ENCODE measurements around the gene TGFBR2. TPM values are rescaled to one million over a fixed set of nuclear protein-coding genes. Genes with fewer than 3 reads are reported as not detected.
A peak's percentile ranks its signal among the peaks of the same experiment; 100 is the strongest.

The TGFBR2 gene
- total RNA-seq, 1 experiment from 2014 or later = 45.9 TPM

DNA sequence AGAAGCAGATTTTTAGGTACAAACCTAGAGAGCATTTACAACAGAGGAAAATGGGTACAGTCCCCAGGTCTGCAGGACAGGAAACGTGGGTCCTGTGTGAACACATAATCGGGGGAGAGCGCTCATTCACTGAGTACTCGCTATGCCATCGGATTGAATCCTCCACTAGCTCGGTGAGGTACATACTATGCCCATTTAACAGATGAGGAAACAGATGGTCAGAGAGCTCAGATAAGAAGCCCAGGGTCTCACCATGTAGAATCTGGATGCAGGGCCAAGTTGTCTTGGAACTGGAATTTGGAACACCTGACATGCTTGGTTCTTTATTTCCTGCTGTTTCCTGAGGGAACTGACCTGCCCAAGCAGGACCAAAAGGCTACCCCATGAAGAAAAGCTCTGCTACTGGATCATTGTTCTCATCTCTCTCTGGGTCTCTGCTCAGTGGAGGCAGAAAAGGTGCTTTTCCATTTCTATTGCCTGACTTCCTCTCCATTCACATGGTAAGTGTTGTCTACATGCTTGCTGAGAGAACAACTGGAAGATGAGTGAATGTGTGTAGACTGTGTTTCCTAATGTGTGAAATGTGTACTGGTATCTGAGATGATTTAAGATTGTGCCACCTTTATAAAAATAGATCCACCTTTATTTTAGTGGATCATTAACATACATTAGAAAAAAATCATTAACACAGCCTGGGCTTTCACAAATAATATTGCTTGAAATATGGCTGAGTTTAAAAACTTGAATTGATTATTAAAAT, 89.1 kb downstream of the TGFBR2 start:
- DNase-seq (ENCODE audit: low read depth, low spot score) (no peak), ATAC-seq (no peak)
- peak overlapping the region; percentile 44; the same call in 1 of the 2 replicates for H3K27ac ChIP-seq (ENCODE audit: low read length)
- H3K36me3 ChIP-seq (ENCODE audit: control insufficient read depth, insufficient read depth, low read length) = peaks cover 8% of the 10 kb centered on the region; the same call in 1 of the 2 replicates
- CTCF ChIA-PET = no interaction called here
- TF ChIP-seq REST (IDR thresholded peaks at IDR 0.05; ENCODE audit: insufficient read depth in 1 of 2, low read depth in 2 of 2, low read length in 1 of 2) (no peak), CTCF (IDR thresholded peaks at IDR 0.05) (no peak), TCF7L2 (IDR thresholded peaks at IDR 0.05; ENCODE audit: low read depth, low read length) (no peak), SIN3A (IDR thresholded peaks at IDR 0.05; ENCODE audit: borderline replicate concordance, insufficient read depth, low read depth, low read length) (no peak), POLR2AphosphoS5 (IDR thresholded peaks at IDR 0.05; ENCODE audit: low read depth, low read length) (no peak)
- POLR2A ChIA-PET = no interaction called here
- intact Hi-C loops (cut with micrococcal nuclease; ENCODE audit: unreplicated experiment) = loop anchor here (10.0 kb wide), 1 partner anchor 581 kb away; no protein-coding TSS in a partner anchor
- in situ Hi-C loops (cut with HindIII; ENCODE audit: low pct_unique_long_range_greater_than_20kb, low sequenced_read_pairs) = no loop called here
- H3K9me3 ChIP-seq (ENCODE audit: control insufficient read depth, insufficient read depth, low read depth, low read length) = no peaks in the 10 kb centered on the region
- H3K27me3 ChIP-seq (ENCODE audit: control insufficient read depth, insufficient read depth, low read length) = no peaks in the 10 kb centered on the region
- peaks cover 14% of the 10 kb centered on the region; the same call in 1 of the 2 replicates for H3K4me1 ChIP-seq (ENCODE audit: control insufficient read depth, insufficient read depth, low read length)
- no TSS peak for BruUV-seq (replicated peaks)
- no peak overlapping the region for H3K4me3 ChIP-seq (ENCODE audit: low read depth in 2 of 2, low read length in 2 of 2)

GRCh38 chr3:30696403-30696819, 90.0 kb downstream of the TGFBR2 start:
- no TSS peak for BruUV-seq (replicated peaks)
- Histone ChIP-seq H3K4me1 (ENCODE audit: control insufficient read depth, insufficient read depth, low read length) (peaks cover 11% of the 10 kb centered on the region; the same call in 1 of the 2 replicates), H3K27me3 (ENCODE audit: control insufficient read depth, insufficient read depth, low read length) (no peaks in the 10 kb centered on the region), H3K36me3 (ENCODE audit: control insufficient read depth, insufficient read depth, low read length) (peaks cover 8% of the 10 kb centered on the region; the same call in 1 of the 2 replicates), H3K27ac (ENCODE audit: low read length) (no peak overlapping the region; the same call in 1 of the 2 replicates), H3K4me3 (ENCODE audit: low read depth in 2 of 2, low read length in 2 of 2) (no peak overlapping the region), H3K9me3 (ENCODE audit: control insufficient read depth, insufficient read depth, low read depth, low read length) (no peaks in the 10 kb centered on the region)
- TF ChIP-seq TCF7L2 (IDR thresholded peaks at IDR 0.05; ENCODE audit: low read depth, low read length) = no peak
- TF ChIP-seq POLR2AphosphoS5 (IDR thresholded peaks at IDR 0.05; ENCODE audit: low read depth, low read length) = no peak
- POLR2A ChIA-PET = no interaction called here
- ATAC-seq (no peak), DNase-seq (ENCODE audit: low read depth, low spot score) (no peak)
- CTCF ChIA-PET = no interaction called here
- in situ Hi-C loops (cut with HindIII; ENCODE audit: low pct_unique_long_range_greater_than_20kb, low sequenced_read_pairs) = no loop called here
- intact Hi-C loops (cut with micrococcal nuclease; ENCODE audit: unreplicated experiment) = loop anchor here (10.0 kb wide), 1 partner anchor 582 kb away; no protein-coding TSS in a partner anchor

- BruUV-seq (replicated peaks) = no TSS peak
- in situ Hi-C loops (cut with HindIII; ENCODE audit: low pct_unique_long_range_greater_than_20kb, low sequenced_read_pairs) = no loop called here
- intact Hi-C loops (cut with micrococcal nuclease; ENCODE audit: unreplicated experiment) = loop anchor here (10.0 kb wide), 1 partner anchor 582 kb away; no protein-coding TSS in a partner anchor
- Histone ChIP-seq H3K9me3 (ENCODE audit: control insufficient read depth, insufficient read depth, low read depth, low read length) (no peaks in the 10 kb centered on the region), H3K4me3 (ENCODE audit: low read depth in 2 of 2, low read length in 2 of 2) (no peak overlapping the region), H3K27ac (ENCODE audit: low read length) (no peak overlapping the region; the same call in 1 of the 2 replicates), H3K36me3 (ENCODE audit: control insufficient read depth, insufficient read depth, low read length) (peaks cover 8% of the 10 kb centered on the region; the same call in 1 of the 2 replicates), H3K27me3 (ENCODE audit: control insufficient read depth, insufficient read depth, low read length) (no peaks in the 10 kb centered on the region), H3K4me1 (ENCODE audit: control insufficient read depth, insufficient read depth, low read length) (peaks cover 11% of the 10 kb centered on the region; the same call in 1 of the 2 replicates)
- POLR2A ChIA-PET = no interaction called here
- no peak for TF ChIP-seq CTCF (IDR thresholded peaks at IDR 0.05)
- no peak for TF ChIP-seq SIN3A (IDR thresholded peaks at IDR 0.05; ENCODE audit: borderline replicate concordance, insufficient read depth, low read depth, low read length)
- no peak for TF ChIP-seq POLR2AphosphoS5 (IDR thresholded peaks at IDR 0.05; ENCODE audit: low read depth, low read length)
- no peak for ATAC-seq
- no peak for DNase-seq (ENCODE audit: low read depth, low spot score)
- CTCF ChIA-PET = no interaction called here
Observed at GRCh38 chr3:30696896-30697295, 90.5 kb downstream of the TGFBR2 start.

Measured in Panc1 (cell line).